ENCODE data around the gene CDH13. TPM values are rescaled to one million over a fixed set of nuclear protein-coding genes. Genes with fewer than 3 reads are reported as not detected.

Gene CDH13
- total RNA-seq, 2 donors from 2014 or later: 2.4 to 6.3 TPM

DNA sequence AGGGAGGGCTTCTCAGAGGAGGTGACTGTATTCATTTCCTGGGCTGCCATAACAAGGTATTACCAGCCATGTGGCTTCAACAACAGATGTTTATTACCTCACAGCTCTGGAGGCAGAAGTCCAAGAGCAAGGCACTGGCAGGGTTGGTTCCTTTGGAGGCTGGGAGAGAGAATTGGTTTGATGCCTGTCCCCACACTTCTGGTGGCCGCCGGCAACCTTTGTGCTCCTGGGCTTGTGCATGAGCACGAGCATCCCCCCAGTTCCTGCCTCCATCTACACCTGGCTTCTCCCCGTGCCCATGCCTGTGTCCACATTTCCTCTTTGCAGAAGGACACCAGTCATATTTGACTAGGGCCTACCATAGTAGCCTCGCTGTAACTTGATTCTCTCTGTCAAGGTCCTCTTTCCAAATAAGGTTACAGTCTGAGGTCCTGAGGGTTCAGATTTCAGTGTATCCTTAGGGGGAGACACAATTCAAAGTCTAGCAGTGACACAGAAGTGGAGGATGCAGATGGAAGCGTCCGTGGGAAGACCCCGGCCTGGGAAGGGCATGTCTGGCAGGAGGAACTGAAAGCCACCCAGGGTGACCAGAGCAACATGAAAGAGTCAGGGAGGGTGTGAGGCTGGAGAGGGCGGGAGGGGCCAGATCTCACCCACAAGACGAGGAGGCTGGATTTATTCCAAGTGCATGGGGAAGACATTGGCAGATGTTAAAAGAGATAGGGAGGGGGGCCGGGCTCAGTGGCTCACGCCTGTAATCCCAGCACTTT, 992.8 kb downstream of the CDH13 start:
- no peak overlapping the region for H3K9ac ChIP-seq (ENCODE audit: low read depth in 2 of 2, low read length in 2 of 2)
- H3K27me3 ChIP-seq: no peaks in the 10 kb centered on the region
- H3K36me3 ChIP-seq: no peaks in the 10 kb centered on the region
- no peaks in the 10 kb centered on the region for H3K4me1 ChIP-seq
- DNase-seq: no peak
- no peak overlapping the region for H3K27ac ChIP-seq
- H3K9me3 ChIP-seq: no peaks in the 10 kb centered on the region
- intact Hi-C loops (cut with DNase I): no loop called here
- TF ChIP-seq CTCF (IDR thresholded peaks at IDR 0.05): no peak
- H3K4me3 ChIP-seq: no peak overlapping the region

DNA sequence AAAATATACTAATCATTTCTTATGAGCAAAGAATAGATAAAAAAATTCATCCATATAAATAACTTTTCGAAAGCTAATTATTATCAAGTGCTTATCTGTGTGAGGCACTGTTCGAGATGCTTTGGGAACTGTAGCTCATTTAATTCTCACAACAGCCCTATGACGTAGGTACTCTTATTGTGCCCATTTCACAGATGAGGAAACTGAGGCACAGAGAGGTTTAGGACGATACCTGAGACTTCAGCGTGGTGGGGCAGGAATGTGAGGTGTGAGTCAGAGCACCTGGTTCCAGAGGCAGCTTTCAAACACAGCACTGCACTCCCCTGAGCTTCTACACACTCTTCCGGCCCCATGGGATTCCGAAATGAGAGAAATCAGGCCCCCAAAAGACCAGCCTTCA, 995.2 kb downstream of the CDH13 start:
- Histone ChIP-seq H3K36me3 (no peaks in the 10 kb centered on the region), H3K27ac (no peak overlapping the region), H3K27me3 (no peaks in the 10 kb centered on the region), H3K4me3 (no peak overlapping the region), H3K9me3 (no peaks in the 10 kb centered on the region), H3K4me1 (no peaks in the 10 kb centered on the region), H3K9ac (ENCODE audit: low read depth in 2 of 2, low read length in 2 of 2) (no peak overlapping the region)
- intact Hi-C loops (cut with DNase I): no loop called here
- no peak for DNase-seq
- TF ChIP-seq CTCF (IDR thresholded peaks at IDR 0.05): no peak

DNA sequence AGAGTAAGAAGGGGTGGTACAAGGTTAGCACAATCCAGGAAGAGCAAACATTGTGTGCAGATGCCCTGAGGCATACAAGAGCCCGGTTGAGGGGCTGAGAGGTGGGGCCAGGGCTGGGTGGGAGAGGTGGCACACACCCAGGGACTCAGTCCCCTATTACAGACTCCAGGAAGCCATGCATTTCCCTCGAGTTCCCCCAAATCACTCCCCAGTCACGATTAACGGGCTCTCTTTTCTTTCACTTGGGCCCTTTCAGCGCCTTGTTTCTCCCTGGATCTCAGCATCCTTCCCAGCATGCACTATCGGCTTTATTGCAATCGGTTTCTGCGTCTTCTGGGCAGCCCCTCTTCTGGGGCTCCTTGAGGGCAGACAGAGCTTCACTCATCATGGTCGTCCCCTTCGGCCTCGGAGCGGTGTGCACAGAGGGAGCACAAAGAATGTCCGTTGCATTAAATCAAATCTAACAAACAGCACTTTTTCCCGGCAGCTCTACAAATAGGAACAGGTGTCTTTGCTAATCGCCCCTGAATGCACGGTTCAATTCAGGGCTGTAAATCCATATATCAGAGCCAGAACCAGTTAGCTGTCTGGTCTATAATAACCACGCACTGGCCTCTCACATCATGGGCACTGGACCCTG, 996.4 kb downstream of the CDH13 start:
- no peaks in the 10 kb centered on the region for H3K36me3 ChIP-seq
- intact Hi-C loops (cut with DNase I): no loop called here
- no peak for TF ChIP-seq CTCF (IDR thresholded peaks at IDR 0.05)
- H3K4me1 ChIP-seq: no peaks in the 10 kb centered on the region
- H3K9ac ChIP-seq (ENCODE audit: low read depth in 2 of 2, low read length in 2 of 2): no peak overlapping the region
- H3K4me3 ChIP-seq: no peak overlapping the region
- H3K27ac ChIP-seq: no peak overlapping the region
- H3K9me3 ChIP-seq: no peaks in the 10 kb centered on the region
- no peak for DNase-seq
- no peaks in the 10 kb centered on the region for H3K27me3 ChIP-seq

DNA sequence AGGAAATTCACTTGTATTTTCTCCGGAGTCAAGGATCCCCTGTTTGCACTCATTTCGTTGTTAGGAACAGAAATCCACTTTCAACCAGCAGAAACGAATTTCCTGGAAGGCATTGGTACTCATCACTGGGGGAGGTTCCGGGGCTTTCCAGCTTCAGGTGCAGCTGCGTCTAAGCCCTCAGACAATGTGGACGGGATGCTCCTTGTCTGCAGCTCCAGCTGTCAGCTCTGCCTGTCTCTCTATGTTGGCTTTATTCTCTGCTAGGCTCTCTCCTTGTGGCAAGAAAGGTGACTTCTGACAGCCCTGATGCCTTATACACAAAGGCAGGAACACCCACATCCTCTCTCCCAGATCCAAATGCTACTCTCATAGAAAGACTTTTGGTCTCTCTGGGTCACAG, 997.1 kb downstream of the CDH13 start:
- H3K4me3 ChIP-seq: no peak overlapping the region
- no peak for DNase-seq
- no peaks in the 10 kb centered on the region for H3K36me3 ChIP-seq
- no peaks in the 10 kb centered on the region for H3K9me3 ChIP-seq
- TF ChIP-seq CTCF (IDR thresholded peaks at IDR 0.05): no peak
- H3K9ac ChIP-seq (ENCODE audit: low read depth in 2 of 2, low read length in 2 of 2): no peak overlapping the region
- no peak overlapping the region for H3K27ac ChIP-seq
- H3K4me1 ChIP-seq: no peaks in the 10 kb centered on the region
- H3K27me3 ChIP-seq: no peaks in the 10 kb centered on the region
- intact Hi-C loops (cut with DNase I): no loop called here

GRCh38 chr16:83624429-83625120, 997.8 kb downstream of the CDH13 start:
- no peak for DNase-seq

More at GRCh38 chr16:83624429-83625120, 997.8 kb downstream of the CDH13 start:
- no peak for TF ChIP-seq CTCF (IDR thresholded peaks at IDR 0.05)
- H3K9ac ChIP-seq (ENCODE audit: low read depth in 2 of 2, low read length in 2 of 2): no peak overlapping the region
- no peaks in the 10 kb centered on the region for H3K4me1 ChIP-seq
- H3K4me3 ChIP-seq: no peak overlapping the region
- no peaks in the 10 kb centered on the region for H3K9me3 ChIP-seq
- H3K36me3 ChIP-seq: no peaks in the 10 kb centered on the region
- intact Hi-C loops (cut with DNase I): no loop called here
- no peaks in the 10 kb centered on the region for H3K27me3 ChIP-seq
- no peak overlapping the region for H3K27ac ChIP-seq
